GM21423 (cell line): ENCODE measurements around the gene MAP4K2.

ENCODE experiments used
- ATAC-seq: cut with Tn5 transposase; IDR thresholded peaks from one replicate; pipeline ENCODE4 v1.9.1; 2021; ENCODE audit warnings: mild to moderate bottlenecking, moderate library complexity; ENCODE audit not compliant: unreplicated experiment

The MAP4K2 gene

DNA sequence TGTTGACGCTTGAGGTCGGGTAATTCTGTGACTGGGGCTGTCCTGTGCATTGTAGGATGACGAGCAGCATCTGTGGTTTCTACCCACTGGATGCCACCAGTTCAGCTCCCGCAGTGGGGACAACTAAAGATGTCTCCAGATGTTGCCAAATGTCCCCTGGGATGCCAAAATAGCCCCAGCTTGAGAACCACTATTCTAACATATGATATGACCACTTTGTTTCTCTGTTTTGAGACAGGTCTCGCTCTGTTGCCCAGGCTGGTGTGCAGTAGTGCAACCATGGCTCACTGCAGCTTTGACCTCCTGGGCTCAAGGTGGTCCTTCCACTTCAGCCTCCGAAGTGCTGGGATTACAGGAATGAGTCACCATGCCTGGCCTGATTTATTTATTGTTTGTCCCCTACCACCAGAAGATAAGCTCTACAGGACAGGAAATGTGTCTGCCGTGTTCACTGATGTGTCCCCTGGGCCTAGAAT, 11.7 kb upstream of the MAP4K2 start:
- ATAC-seq: peak; percentile 49

GRCh38 chr11:64813826-64814225, 10.8 kb upstream of the MAP4K2 start:
- no peak for ATAC-seq

GRCh38 chr11:64810891-64811272, 7.9 kb upstream of the MAP4K2 start:
- ATAC-seq: no peak

- ATAC-seq: peak; percentile 44
Measured at GRCh38 chr11:64810271-64810890, 7.4 kb upstream of the MAP4K2 start, which contains the start of gene MEN1. Gene MEN1, minus strand, starts transcription at chr11:64810551. Its CDS starts 442 bp downstream, at chr11:64810109.

DNA sequence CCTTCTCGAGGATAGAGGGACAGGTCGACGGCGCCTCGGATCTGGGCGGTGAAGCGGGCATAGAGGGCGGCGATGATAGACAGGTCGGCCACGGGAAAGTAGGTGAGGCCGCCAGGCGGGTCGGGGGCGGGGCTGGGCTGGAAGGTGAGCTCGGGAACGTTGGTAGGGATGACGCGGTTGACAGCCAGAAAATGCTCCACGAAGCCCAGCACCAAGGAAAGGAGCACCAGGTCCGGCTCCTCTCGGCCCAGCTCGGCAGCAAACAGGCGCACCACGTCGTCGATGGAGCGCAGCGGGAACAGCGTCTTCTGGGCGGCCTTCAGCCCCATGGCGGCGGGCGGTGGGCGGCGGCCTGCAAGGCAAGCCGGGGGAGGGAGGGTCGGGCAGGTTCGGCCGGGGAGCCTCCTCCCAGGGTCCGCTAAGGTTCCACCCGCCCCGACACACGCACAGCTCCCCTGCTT, 6.8 kb upstream of the MAP4K2 start:
- ATAC-seq: no peak

GRCh38 chr11:64805481-64805880, 2.5 kb upstream of the MAP4K2 start:
- no peak for ATAC-seq

GRCh38 chr11:64804346-64805210, 1.6 kb upstream of the MAP4K2 start:
- ATAC-seq: no peak

DNA sequence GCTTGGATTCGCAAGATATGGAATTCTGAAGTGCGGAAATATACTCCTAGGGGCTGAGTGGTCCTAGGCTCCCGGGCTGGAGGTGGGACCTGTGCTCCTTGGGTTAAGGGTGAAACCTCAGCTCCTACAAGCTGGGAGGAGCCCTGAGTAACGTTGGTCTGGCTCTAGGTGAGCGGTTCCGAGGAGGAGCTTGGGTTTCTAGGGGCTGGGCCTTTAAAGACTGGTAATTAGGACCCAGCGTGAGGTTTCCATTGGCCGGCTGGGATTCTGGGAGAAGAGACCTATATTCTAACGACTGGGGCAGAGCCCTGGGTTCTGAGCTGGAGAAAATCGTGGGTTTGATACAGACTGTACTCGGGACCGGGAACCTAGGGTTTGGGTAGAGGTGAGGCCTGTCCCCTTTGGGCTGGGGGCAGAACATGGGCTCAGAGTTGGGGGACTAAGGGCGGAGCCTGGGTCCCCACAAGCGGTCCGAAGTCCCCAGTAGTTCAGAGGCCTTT, 882 bp upstream of the MAP4K2 start:
- no peak for ATAC-seq

DNA sequence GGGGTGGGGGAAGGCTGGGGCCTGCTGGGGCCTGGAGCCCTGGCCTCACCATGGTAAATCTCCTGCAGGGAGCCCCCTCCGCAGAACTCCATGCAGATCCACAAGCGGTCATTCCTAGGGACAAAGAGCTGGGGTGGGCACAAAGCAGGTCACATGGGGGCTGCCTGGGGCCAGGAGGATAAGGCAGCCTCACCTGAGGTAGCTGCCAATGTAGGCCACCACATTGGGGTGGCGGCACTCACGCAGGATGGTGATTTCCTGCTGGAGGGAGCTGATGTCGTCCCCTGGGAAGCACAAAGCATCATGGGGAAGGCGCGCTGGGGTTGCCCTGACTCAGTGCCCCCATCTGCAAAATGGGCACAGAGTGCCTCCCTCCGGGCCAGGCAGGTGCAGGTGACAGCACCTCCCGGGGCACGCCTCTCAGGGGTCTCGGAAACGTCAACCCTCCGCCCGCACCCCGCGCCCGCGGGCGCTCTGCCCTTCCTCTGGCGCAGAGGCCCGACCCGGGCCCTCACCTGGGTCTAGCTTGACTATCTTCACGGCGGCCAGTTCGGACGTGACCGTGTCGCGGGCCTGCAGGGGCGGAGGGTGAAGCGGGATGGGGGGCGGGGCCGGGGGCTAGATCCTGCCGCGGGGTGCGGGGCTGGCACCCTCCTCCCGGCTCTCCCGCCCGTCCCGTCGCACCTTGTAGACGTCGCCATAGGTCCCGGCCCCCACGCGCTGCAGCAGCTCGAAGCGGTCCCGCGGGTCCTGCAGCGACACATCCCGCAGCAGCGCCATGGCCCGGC, 450 bp downstream of the MAP4K2 start:
- peak; percentile 4 for ATAC-seq

DNA sequence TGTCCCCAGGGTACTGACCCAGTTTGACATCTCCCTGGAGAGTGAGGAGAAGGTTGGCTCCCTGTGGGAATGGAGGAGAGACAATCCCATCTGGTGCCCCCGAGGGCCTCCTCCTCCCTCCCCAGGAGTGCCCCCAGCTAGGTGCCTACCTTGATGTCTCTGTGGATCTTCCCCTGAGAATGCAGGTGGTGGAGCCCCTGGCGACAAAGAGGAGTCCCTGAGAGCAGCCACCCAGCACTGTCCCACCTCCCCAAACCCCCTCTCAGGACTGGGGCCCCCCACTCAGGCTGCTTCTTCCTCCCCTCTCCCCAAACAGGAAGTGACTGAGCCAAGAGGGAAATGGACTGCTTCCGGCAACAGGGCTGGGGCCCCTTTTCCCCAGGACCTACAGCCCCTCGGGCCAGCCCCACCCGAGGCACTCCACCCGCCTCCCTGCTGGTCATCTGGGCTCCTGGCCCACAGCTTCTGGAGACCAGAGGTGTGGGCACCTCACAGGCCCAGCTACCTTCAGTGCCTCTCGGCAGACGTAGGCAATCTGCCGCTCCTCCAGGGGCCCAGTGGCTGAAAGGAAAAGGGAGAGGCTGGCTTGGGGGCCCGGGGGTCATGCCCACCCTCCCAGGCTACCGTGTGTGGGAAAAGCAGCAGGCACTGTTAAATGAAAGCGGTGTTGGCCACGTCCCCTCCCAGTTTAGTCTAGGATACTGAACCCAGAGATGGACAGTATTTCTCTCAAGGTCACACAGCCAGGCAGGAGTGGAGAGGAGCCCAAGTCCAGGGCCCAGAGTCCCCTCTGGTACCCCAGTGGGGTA, 1.2 kb downstream of the MAP4K2 start:
- ATAC-seq: no peak

DNA sequence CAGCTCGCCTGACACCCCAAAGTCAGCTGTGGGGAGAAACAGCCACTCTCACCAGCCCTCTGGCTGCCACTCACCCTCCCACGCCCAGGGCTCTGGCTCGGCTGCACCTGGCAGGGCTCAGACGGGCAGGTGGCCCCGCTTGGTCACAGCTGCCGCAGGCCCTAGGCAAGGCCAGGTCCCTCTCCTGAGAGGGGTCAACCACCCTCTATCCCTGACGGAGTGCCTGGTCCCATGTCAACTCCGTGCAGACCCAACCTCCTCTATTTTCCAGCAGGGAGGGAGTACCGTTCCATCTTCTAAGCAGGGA, 1.9 kb downstream of the MAP4K2 start:
- no peak for ATAC-seq

DNA sequence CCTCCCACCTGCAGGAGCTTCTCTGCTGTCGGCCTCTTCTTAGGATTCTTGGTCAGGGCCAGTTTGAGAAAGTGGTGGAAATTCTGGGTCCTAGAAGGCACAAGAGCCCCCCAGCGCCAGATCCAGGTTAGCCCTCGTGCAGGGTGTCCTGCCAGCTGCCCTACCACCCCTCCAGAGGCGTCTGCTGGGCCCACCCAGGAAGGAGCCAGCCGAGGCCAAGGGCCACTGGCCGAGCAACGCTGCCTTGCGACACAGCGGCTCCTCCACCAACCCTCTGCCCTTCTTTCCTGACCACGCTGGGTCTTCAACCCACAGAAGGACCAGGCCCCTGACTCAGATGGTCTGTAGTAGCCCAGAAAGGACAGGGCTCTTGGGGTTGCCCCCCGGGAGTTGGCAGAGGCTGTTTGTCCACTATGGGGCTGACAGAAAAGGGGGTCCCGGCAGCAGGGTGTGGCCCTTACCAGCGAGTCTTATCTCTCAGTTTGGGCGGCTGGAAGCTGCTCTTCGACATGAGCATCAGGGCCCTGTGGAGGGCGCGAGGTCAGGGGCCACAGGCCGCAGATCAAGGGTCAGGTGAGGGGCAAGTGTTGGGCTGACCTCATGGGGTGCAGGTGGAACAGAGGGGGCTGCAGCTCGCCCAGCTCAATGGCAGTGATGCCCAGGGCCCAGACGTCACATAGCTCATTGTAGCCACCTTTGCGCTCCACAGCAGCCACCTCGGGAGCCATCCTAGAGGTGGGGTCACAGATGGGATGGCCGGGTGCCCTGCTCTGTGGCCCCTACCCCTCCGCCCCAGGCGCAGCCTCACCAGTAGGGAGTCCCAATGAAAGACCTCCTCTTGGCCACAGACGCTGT, 2.5 kb downstream of the MAP4K2 start:
- ATAC-seq: no peak

DNA sequence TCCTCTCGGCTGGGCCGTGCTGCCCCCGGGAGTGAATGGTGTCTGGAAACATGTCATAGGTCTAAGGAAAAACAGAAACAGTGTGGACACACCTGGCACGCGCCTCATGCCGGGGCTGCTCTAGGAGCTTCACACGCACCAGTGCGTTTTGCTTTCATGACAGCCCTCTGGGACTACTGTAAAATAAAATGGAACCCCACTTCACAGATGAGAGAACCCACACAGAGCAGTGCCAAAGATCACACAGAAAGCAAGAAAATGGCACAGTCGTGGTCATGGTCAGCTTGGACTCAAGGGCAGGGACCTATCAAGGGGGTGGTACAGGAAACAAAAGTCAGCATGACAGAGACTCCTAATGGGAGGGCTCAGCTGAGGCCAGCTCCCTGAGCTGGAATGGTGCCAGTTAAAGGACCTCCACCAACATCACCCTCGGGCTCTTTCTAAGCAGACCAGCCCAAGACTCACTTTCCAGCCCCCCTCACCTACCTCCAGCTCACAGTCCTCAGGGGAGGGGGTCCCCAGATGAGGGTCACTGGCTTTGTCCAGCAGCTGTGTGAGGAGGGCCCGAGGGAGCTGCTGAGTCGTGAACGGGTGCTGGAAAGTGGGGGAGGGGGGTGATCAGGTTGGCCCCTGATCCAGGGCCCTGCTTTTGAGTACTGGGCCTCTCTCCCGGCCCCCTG, 3.3 kb downstream of the MAP4K2 start:
- no peak for ATAC-seq

- ATAC-seq: no peak
Measured at GRCh38 chr11:64799256-64799622, 3.8 kb downstream of the MAP4K2 start.

GRCh38 chr11:64796757-64797541, 6.1 kb downstream of the MAP4K2 start:
- no peak for ATAC-seq

- no peak for ATAC-seq
Measured at GRCh38 chr11:64796047-64796756, 6.8 kb downstream of the MAP4K2 start.

DNA sequence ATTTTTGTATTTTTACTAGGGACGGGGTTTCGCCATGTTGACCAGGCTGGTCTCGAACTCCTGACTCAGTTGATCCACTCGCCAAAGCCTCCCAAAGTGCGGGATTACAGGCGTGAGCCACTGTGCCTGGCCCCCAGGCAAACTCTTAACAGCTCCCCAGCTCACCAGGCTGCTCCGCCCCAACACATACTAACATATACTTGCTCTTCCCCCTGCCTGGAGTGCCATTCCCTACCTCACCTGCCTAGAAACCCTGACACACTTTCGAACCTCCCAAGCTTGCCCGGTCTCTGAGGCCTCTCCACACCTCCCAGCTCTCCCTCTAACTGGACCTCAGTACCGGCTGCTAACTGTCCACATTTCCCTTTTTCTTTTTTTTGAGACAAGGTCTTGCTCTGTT, 8.5 kb downstream of the MAP4K2 start:
- ATAC-seq: no peak
